Osteoblast (primary cell): ENCODE measurements around the gene BSN. TPM values are rescaled to one million over a fixed set of nuclear protein-coding genes. Genes with fewer than 3 reads are reported as not detected.

Experiments used
- DNase-seq: peaks from one replicate; pipeline ENCODE4 v3.0.0; 2011; ENCODE audit warnings: low spot score, mixed read lengths; ENCODE audit not compliant: insufficient read length; ENCODE audit errors: missing footprints
- H2AFZ ChIP-seq: 2 replicates; pipeline ENCODE4 v1.6.0; 2011; ENCODE audit warnings: mild to moderate bottlenecking, low read length
- H3K27ac ChIP-seq: 2 replicates; pipeline ENCODE4 v1.5.1; 2011; ENCODE audit warnings: mild to moderate bottlenecking, low read depth, low read length, moderate library complexity
- H3K27me3 ChIP-seq: 2 replicates; pipeline ENCODE4 v1.6.0; 2012; ENCODE audit warnings: mild to moderate bottlenecking, control low read depth, inconsistent platforms, low read length, moderate library complexity; ENCODE audit not compliant: insufficient read depth
- H3K36me3 ChIP-seq: 2 replicates; pipeline ENCODE4 v1.5.1; 2011; ENCODE audit warnings: mild to moderate bottlenecking, low read length, control low read depth, moderate library complexity; ENCODE audit not compliant: insufficient read depth
- H3K4me1 ChIP-seq: 2 replicates; pipeline ENCODE4 v1.5.1; 2011; ENCODE audit warnings: mild to moderate bottlenecking, low read length, control low read depth, moderate library complexity; ENCODE audit not compliant: insufficient read depth
- H3K4me2 ChIP-seq: 2 replicates; pipeline ENCODE4 v1.6.0; 2011; ENCODE audit warnings: mild to moderate bottlenecking, low read length; ENCODE audit not compliant: insufficient read depth
- H3K4me3 ChIP-seq: fragments of 200-600 bp; sonication (generic); 3 replicates; pipeline ENCODE4 v1.5.1; 2012; ENCODE audit warnings: mild to moderate bottlenecking, low read length, inconsistent platforms; ENCODE audit not compliant: insufficient read depth
- H3K79me2 ChIP-seq: 2 replicates; pipeline ENCODE4 v1.6.0; 2012; ENCODE audit warnings: mild to moderate bottlenecking, low read length, control low read depth, inconsistent platforms; ENCODE audit not compliant: insufficient read depth
- H3K9me3 ChIP-seq: 2 replicates; pipeline ENCODE4 v1.5.1; 2011; ENCODE audit warnings: low read depth, low read length, control low read depth
- H4K20me1 ChIP-seq: 2 replicates; pipeline ENCODE4 v1.6.0; 2012; ENCODE audit warnings: mild to moderate bottlenecking, low read length, control low read depth; ENCODE audit not compliant: insufficient read depth
- CTCF ChIP-seq: IDR thresholded peaks from 2 replicates; pipeline ENCODE4 v1.5.1; 2011; ENCODE audit warnings: mild to moderate bottlenecking, low read depth, low read length, moderate library complexity; ENCODE audit errors: extremely low read depth
- total RNA-seq: library from RNA; depleted of rRNA; stranded (reverse); fragments of >200 nt; gene quantifications from 2 replicates; pipeline ENCODE4 v1.2.3, GENCODE V29; 2012

Gene BSN
- total RNA-seq, 1 donor: under 0.01 TPM

DNA sequence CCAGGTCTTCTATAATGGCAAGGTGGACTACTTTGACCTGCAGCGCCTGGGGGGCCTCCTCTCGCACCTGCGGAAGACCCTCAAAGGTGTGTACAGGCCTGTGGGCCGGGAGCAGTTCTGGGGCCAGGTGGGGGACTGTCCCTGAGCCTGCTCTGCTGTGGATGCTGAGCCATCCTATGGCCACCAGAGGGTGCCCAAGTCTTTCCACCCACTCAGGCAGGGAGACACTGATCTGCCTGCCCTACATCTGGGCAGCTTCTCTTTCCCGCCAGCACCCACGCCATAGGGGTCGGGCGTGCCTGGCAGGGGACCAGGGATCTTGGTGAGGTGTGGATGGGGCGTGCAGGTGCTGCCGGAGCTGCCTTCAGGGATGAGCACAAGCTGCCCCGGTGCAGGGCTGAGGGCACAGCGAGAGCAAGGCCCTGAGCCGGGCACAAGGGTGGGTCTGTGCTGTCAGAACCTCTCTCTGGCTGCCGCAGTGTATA, 149.2 kb downstream of the BSN start:
- DNase-seq: peak; percentile 99

DNA sequence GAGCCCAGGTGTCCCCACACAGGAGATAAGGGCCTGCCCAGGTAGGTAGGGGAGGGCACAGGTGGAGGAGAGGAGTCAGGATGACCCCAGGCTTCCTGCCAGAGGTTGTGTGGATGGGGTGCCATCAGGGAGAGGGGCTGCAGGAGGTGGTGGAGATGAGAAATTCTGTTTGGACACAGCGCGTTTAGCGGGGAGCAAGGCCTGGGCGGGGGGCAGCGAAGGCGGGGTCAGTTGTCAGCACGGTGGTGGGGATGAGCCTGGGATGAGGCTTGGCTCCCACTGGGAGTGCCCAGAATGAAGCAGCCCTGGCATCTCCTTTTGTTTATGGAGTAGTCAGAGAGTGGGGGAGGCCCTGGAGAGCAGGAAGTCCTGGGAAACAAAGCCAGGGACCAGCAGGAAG, 149.7 kb downstream of the BSN start:
- no peak for DNase-seq
- Histone ChIP-seq H4K20me1 (peaks cover 14% of the 10 kb centered on the region), H3K4me3 (no peak overlapping the region), H3K9me3 (no peaks in the 10 kb centered on the region), H3K36me3 (peaks cover 30% of the 10 kb centered on the region), H3K79me2 (no peaks in the 10 kb centered on the region), H3K4me2 (no peak overlapping the region), H3K27me3 (no peaks in the 10 kb centered on the region), H3K4me1 (no peaks in the 10 kb centered on the region), H2AFZ (no peak overlapping the region), H3K27ac (no peak overlapping the region)
- no peak for TF ChIP-seq CTCF

More for the DNA sequence above, 149.2 kb downstream of the BSN start:
- Histone ChIP-seq H3K4me2 (no peak overlapping the region), H4K20me1 (peaks cover 14% of the 10 kb centered on the region), H3K79me2 (no peaks in the 10 kb centered on the region), H3K9me3 (no peaks in the 10 kb centered on the region), H3K27me3 (no peaks in the 10 kb centered on the region), H3K4me3 (no peak overlapping the region), H3K4me1 (no peaks in the 10 kb centered on the region), H3K27ac (no peak overlapping the region), H3K36me3 (peaks cover 32% of the 10 kb centered on the region), H2AFZ (no peak overlapping the region)
- TF ChIP-seq CTCF: peak; percentile 84

DNA sequence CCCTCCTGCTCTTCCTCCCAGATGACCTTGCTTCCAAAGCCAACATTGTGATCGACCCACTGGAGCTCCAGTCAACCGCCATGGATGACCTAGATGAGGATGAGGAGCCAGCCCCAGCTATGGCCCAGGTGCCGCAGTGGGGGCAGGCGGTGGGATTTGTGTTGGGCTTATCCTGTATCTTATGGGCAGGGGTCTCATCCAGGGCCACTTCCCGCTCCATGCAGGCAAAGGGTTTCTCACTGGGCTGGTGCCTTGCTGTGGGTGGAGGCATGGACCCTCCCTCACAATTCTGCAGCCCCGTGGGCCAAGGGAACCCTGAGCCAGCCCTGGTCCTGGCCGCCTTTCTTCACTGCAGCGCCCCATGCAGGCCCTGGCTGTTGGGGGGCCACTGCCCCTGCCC, 150.4 kb downstream of the BSN start:
- H2AFZ ChIP-seq: no peak overlapping the region
- H3K4me1 ChIP-seq: no peaks in the 10 kb centered on the region
- H3K36me3 ChIP-seq: peaks cover 30% of the 10 kb centered on the region
- H4K20me1 ChIP-seq: peaks cover 14% of the 10 kb centered on the region
- no peak overlapping the region for H3K4me2 ChIP-seq
- no peaks in the 10 kb centered on the region for H3K9me3 ChIP-seq
- no peaks in the 10 kb centered on the region for H3K79me2 ChIP-seq
- no peak overlapping the region for H3K27ac ChIP-seq
- TF ChIP-seq CTCF: no peak
- DNase-seq: no peak
- H3K4me3 ChIP-seq: no peak overlapping the region
- H3K27me3 ChIP-seq: no peaks in the 10 kb centered on the region

DNA sequence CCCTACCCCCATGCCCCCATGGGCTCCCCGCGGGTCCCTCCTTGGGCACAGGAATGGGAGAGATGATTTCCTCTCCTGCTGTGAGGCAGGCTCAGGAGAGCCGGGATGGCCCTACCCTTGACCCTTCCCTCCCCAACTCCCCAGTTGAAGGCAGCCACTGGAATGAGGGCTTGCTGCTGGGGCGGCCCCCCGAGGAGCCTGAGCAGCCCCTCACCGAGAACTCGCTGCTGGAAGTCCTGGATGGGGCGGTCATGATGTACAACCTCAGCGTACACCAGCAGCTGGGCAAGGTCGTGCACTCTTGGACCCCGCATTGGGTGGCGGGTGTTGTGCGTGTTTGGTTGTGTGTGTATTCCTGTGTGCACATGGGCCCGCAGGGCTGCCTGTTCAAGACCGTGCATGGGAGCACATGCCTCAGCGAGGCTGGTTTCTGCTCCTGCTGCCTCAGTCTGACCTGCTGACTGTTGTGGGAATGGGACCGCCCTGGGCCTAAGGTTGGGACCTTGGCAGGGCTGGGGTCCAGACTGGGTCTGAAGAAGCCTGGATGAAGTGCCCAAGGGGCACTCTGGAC, 151.2 kb downstream of the BSN start:
- Histone ChIP-seq H2AFZ (no peak overlapping the region), H3K79me2 (no peaks in the 10 kb centered on the region), H3K9me3 (no peaks in the 10 kb centered on the region), H4K20me1 (peaks cover 14% of the 10 kb centered on the region), H3K4me3 (no peak overlapping the region), H3K36me3 (peaks cover 25% of the 10 kb centered on the region), H3K4me2 (no peak overlapping the region), H3K4me1 (no peaks in the 10 kb centered on the region), H3K27ac (no peak overlapping the region), H3K27me3 (no peaks in the 10 kb centered on the region)
- TF ChIP-seq CTCF: no peak
- peak; percentile 45 for DNase-seq
